ENCODE measurements around the gene CCDC61.

The CCDC61 gene

DNA sequence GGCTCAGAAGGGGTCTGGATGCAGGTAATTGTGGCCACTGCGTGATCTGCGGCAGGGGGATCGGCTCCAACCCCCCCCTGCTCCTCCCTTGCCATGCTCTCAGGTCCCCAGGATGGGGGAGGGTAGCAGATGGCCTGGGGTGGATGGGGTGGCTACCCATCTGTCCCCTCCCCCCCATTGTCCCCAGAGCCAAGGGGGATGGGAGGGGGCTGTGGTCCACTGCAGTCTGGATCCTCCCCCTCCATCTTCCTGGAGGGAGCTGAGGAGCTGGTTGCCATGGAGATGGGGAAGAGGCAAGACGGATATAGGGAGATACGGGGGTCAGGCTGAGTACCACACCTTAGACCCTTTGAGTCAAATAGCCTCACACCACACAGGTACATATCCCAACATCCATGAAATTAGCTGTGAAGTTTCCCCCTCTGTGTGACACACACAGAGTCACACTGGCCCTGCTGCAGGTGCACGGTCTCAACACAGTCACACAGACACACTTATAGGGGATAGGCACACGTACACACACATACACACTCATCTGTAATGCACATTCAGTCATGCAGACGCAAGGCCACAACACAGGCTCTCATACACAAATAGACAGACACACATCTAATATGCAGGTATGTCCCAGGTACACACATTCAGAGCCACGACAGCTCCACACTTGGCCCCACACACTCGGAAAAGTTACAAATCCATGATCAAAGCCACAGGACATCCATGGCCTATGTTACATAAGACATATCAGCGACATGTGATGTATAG, 19.8 kb upstream of the CCDC61 start:
- DNase-seq (ENCODE audit: low read depth): no peak

DNA sequence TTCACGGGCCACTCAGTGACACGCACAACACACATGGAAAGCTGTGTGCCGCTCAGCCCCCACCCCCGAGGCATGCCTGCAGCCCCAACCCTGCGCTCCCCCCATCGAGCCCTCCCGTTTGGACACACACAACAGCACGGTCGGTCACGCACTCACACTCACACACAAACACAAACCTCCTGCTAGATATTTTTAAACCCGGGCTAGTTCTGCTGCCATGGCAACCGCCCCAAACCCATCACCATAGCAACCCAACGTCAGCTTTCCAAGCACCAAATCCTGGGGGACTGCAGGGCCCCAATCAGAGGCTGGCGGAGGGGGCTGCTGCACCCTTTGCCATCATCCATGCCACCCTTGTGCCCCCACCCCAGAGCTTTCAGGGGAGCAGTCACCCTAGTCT, 19.1 kb upstream of the CCDC61 start:
- no peak for DNase-seq (ENCODE audit: low read depth)

DNA sequence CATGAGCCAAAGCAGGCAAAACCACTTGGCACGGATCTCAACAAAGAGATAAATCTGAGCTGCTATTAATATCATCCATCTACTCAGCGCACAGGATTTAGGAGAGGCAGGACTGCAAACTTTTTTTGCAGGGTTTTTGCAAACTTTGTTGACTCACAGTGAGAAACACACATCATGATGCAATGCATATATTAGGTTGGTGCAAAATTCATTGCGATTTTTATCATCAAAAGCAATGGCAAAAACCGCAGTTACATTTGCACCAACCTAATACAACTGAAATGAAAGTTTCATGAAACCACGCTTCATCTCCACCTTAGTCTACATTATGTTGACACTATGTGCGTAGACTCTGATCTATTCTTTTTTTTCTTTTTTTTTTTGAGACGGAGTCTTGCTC, 17.1 kb upstream of the CCDC61 start:
- DNase-seq (ENCODE audit: low read depth): no peak

DNA sequence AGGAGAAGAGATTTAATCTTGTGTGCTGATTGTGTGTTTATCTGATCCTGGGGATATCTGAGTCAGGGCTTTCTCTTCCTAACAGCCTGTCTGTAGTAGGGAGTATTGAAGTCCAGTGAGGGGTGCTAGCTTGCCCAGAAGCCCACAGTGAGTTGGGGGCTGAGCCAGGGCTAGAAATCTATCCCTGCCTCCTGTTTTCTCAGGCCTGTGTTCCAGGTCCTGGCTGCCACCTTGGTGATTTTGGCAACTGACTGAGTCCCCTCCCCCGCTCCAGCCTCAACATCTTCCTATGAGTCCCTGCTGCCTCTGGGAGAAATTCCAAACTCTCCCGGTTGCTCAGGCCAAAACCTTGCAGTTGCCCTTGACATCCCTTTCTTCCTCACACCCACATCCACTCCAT, 13.9 kb upstream of the CCDC61 start:
- no peak for DNase-seq (ENCODE audit: low read depth)

DNA sequence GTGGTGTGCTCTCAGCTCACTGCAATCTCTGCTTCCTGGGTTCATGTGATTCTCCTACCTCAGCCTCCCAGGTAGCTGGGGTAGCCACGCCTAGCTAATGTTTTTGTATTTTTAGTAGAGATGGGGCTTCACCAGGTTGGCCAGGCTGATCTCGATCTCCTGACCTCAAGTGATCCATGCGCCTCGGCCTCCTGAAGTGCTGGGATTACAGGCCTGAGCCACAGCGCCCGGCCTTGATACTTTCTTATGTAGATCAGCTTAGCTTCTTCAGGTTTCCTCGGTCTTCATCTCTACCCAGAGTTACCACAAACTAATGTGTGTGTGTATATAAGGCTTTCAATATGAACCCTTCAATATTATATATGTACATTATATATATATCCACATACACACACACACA, 9.9 kb upstream of the CCDC61 start:
- no peak for DNase-seq (ENCODE audit: low read depth)

DNA sequence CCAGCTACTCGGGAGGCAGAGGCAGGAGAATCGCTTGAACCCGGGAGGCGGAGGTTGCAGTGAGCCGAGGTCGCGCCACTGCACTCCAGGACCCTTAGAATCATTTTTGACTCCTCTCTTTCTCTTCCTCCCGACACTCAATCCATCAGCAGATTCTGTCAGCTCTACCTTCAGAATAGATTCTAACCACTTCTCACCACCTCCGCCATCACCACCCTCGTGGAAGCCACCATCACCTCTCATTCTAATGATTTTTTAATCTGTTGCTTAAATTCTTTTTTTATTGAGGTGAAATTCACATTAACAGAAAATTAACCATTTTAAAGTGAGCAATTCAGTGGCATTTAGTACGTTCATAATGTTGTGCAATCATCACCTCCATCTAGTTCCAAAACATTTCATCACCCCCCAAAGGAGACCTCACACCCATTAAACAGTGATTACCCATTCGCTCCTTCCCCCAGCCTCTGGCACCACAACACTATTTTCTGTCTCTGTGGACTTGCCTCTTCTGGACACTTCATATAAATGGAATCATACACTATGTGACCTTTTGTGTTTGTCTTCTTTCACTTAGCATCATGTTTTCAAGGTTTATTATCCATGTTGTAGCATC, 5.0 kb upstream of the CCDC61 start:
- no peak for DNase-seq (ENCODE audit: low read depth)

DNA sequence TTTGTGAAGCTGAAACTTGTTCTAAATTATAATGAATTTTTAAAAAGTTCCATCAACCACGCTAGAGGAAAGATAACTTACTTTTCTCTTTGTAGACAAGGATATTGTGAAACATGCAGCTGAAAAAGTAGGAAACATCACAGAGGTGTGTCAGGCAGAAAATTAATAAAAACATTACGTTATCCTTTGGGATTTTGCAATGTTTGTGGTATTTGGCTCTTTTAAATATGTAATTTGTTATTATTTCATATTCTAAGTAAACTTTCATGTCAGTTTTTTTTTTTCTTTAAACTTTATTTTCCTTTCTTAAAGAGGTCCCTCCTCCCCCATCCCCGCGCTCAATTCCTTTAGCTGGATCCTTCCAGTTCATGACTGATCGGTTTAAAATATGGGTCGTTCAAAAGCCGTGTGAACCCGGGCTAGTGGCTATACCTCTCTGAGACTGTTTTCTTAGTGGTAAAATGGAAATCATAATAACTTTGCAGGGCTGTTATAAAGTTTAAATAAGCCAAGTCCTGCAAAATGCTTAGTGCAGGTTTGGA, 740 bp upstream of the CCDC61 start:
- DNase-seq (ENCODE audit: low read depth): no peak

DNA sequence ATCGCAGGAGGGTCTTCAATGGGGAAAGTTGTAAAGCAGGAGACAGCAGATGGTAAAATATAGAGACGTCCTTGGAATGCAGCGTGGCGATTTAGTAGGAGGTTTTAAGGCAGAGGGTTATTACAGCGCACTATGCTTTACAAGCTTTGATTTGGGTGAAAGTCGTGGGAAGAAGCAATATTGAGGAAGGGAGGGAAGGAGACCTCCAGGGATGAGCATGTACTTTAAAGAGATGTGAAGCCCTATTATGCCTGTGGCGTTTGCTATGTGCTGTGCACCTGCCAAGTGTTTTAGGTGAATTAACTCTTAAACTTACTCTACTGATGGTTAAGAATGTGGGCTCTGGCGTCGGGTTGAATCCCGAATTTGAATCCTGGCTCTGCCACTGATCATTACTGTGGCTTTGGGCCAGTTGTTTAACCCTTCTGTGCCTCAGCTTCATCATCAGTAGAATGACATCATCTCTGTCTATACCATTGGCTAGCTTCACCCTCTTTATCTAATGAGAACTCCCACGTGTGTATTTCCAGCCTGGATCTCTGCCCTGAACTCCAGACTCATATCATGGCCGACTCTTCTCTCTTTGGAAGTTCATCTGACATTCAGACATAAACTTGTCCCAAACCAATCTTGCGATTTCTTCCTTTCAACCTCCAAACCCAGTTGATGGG, 583 bp downstream of the CCDC61 start:
- DNase-seq (ENCODE audit: low read depth): no peak

DNA sequence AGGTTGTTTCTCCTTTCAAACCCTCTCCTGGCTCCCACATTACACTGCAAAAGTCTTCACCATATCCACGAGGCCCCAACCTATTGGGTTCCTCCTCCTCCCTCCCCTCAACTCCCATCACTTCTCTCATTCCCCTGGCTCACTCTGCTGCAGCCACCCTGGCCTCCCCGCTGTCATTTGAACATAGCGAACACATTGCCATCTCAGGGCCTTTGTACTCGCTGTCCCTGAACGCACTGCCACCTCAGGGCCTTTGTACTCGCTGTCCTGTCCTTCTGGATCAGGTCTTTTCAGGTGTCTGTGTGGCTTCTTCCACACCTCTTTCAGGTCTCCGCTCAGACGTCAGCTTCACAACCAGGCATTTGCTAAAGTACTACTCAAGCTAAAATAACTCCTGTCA, 1.7 kb downstream of the CCDC61 start:
- no peak for DNase-seq (ENCODE audit: low read depth)

DNA sequence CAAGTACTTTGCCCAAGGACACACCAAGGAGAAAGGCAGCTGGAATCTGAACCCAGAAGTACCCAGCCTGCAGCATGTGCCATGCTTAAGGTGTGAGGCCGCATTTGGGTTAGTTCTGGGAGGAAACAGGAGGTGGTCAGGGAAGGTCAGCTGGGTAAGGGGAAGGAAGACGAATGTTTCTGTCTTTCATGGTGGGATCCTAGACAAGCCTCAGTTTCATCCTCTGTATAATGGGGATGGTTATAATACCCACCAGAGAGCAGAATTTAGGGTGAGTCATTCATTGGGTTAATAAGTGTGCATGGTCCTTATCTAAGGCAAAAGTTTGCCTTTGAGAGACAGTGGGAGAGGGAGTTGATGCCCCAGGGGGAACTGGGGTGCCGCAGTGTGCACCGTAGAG, 3.6 kb downstream of the CCDC61 start:
- DNase-seq (ENCODE audit: low read depth): no peak

DNA sequence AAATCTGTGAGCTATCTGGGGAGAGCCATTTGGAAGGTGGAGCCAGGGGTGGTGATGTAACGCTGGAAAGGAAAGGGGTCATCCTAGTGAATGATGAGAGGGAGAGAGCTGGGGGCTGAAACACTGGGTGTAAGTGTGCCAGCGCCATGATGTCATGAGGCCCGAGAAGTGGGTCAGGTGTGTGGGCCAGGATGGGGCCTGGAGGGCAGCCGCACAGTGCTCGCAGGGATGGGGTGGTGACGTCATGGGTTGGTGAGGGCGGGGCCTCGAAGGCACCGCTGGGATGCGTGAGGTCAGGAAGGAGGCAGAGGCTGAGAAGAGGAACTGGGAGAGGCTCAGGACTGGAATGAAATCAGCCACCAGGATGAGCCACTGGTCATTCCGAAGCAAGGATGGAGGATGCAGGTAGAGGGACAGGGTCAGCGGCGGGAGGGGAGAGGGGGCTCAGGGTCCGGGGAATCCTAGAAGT, 4.4 kb downstream of the CCDC61 start:
- no peak for DNase-seq (ENCODE audit: low read depth)

DNA sequence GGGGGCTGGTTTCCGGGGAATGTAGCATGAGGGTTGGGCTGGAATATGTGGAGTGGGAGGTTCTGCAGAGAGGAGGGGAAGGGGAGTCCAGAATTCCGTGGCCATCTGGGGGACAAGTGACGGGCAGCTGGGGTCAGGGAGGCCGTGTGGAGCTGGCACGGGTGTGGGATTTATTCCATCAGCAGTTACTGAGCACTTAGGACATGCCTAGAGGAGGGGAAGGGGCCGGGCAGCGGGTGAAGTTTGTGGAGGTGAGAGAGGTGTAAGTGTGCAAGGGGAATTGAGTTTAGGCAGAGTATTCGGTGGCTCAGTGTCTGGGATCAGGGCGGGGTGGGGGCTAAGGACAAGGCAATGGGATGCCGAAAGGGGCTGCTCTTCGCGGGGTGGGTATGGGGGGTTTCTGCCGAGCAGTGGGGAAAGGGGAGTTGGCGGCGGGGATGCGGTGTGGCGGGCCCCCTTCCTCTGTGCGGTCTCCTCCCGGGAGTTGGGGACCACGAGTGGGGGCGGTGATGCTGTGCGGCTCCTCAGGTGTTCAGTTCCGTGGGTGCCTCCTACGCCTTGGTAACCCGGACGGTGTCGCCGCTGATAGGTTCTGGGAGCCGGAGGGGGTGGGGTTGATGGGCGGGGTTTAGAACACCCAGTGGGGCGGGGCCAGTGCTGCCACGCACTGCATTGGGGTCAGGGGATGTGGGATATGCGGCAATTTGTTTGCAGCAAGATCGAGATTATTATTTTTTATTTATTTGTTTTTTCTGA, 5.4 kb downstream of the CCDC61 start:
- no peak for DNase-seq (ENCODE audit: low read depth)

DNA sequence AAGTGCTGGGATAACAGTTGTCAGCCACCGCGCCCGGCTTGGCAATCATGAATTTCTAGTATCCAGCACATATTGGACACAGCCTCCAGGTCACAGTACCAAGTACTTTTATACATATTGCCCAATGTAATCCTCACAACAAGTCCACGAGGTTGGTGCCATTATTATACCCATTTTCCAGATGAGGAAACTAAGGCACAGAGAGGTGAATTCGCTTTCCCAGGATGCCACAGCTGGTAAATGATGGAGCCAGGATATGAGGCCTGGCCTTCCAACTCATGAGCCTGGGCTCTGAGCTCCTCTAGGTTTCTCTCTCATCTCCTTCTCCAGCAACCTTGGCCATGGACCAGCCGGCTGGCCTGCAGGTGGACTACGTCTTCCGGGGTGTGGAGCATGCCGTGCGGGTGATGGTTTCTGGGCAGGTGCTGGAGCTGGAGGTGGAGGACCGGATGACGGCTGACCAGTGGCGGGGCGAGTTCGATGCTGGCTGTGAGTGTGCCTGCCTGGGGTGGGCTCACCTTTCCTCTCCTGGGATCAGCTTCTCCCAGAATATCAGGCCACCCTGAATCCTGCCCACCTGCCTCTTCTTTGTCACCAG, 7.5 kb downstream of the CCDC61 start:
- no peak for DNase-seq (ENCODE audit: low read depth)

DNA sequence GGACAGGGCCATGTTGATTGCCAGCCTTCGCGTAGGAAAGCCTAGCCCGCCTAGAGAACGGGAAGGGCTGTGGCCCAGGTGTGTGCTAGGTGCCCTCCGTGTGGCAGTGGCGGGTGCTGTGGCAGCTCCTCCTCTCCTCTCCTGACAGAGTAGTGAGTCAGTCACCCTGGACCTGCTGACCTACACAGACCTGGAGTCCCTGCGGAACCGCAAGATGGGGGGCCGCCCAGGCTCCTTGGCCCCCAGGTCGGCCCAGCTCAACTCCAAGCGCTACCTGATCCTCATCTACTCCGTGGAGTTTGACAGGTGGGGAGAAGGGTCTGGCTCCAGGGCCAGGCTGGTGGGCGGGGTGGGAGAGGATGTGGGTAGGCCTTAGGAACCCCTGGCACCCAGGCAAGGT, 11.1 kb downstream of the CCDC61 start:
- no peak for DNase-seq (ENCODE audit: low read depth)

DNA sequence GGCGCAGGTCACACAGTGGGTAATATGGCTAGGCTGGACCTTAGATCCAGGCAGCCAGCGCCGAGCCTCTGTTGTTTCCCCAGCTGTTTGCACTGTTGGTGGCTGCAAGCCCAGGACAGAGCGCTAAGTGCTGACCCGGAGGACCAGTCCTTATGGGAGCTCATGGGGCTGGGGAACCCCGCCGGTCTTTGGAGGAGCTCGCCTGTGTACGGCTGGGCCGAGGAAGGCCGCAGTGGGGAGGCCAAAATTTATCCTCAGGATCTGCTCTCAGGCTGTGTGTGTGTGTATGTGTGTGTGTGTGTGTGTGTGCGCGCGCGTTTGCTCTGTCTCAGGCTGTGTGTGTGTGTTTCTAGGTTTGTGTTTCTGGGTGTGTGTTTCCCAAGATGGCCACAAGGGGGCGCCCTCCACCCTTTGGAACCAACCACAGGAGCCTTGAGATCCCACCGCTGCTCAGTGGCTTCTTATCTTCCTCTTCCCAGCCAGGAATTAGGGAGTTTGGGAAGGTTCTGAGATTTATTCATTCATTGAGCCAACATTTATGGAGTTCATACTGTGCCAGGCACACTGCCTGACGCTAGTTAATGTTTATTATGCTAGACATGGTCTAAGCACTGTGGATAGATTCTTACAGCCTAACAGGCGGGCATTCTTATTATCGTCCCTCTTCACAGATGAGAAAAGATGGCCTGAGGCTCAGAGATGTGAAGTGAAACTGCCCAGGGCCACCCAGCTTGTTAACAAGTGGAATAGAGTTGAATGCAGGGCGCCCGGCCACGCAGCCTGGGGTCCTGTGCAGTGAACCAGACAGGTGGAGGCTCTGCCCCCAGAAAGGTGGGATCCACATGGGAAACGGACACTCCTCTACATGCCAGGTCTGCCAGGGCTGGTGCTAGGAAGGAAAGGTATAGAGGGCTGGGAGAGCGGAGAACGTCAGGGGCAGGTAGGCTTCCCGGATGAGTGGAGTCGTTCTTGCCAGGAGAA, 14.6 kb downstream of the CCDC61 start:
- DNase-seq (ENCODE audit: low read depth): peak; percentile 51

DNA sequence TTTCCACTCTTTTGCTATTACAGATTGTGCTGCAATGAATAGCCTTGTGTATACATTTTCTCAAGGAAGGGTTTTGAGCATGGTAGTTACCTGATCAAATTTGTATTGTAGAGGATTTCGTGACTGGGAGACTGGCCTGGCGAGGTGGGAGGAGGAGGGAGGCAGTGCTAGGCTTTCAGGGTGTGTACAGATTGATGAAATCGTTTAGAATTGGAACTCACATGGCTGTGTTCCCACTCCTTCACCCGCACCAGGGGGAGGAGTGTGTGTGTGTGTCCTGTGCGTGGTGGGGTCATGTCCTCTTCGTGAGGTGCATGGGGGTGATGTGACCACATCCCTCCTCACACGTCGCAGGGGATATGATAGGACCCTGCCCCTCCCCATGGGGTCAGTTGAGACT, 19.3 kb downstream of the CCDC61 start:
- DNase-seq (ENCODE audit: low read depth): no peak

DNA sequence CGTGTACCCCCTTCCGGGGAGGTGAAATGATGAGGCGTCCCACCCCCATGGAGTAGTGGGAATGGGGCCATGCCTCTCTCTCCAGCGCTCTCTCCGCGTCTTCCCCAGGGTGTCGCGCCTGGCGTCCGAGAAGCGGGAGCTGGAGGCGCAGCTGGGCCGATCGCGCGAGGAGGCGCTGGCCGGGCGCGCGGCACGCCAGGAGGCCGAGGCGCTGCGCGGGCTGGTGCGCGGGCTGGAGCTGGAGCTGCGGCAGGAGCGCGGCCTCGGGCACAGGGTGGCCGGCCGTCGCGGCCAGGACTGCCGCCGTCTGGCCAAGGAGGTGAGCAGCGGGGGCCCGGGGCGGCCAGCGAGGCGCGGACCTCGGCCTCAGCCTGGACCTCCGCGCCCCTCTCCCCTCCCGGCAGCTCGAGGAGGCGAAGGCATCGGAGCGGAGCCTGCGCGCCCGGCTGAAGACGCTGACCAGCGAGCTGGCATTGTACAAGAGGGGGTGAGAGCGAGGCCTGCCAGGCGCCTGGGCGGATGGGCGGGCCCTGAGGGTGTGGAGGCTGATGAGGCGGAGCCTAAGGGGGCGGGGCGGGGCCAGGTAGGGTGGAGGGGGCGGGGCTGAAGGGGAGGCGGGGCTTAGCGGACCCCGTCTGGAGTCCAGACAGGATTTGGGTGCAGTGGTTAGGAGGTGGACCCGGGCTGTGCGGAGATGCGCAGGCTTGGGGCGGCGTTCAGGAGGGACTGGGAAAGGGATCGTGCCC, 19.8 kb downstream of the CCDC61 start:
- DNase-seq (ENCODE audit: low read depth): peak; percentile 18

DNA sequence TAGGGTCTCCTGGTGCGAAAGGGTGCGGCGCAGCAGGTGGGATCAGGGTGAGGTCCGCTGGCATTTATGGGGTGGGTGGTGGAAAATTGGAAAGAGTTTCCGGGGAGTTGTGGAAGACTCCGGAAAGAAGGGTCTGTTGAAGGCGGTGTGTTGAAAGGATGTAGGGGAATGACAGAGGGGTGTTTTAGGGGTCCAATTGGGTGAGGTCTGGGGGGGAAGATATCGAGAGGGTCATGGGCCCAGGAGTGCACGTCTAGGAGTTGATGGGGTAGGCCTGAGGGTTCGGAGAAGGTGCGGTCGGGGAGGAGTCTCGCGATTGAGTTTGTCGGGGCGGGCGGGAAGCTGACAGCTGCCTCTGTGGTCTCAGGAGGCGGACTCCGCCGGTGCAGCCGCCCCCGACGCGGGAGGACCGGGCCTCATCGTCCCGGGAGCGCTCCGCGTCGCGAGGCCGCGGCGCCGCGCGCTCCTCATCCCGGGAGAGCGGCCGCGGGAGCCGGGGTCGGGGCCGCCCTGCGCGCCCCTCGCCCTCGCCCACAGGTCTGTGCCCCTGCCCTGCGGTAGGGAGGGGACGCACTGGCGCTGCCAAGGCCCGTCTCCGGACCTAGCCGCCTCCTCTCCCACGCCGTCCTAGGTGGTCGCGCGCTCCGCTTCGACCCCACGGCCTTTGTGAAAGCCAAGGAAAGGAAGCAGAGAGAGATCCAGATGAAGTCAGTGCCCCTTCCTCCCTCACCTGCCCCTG, 20.6 kb downstream of the CCDC61 start:
- no peak for DNase-seq (ENCODE audit: low read depth)

DNA sequence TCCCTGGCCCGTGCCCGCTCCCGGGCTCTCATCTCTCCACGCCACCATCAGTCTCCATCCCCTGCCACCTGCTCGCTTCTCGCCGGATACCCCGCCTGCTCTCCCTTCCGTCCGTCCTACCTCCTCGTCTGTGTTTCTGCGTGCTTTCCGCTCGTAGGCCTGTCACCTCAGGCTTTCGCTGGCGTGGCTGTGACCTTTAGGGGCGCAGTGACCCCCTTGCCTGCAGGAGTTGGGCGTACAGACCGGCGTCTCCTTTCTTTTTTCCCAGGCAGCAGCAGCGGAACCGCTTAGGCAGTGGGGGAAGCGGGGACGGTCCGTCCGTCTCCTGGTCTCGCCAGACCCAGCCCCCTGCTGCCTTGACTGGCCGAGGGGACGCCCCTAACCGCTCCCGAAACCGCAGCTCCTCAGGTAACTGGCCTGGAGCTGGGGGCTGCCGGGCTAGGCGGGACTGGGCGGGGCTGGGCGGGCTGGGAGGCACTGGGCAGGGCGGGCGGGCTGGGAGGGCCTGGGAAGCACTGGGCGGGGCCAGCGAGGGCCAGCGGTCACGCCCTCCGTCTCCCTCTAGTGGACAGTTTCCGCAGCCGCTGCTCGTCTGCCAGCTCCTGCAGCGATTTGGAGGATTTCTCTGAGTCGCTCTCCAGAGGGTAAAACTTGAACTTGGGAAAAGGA, 21.3 kb downstream of the CCDC61 start:
- DNase-seq (ENCODE audit: low read depth): peak; percentile 60
